NCI-H82 treated with DMSO at 0.1 percent for 48 hours (cell line): ENCODE data around the gene KMT2D.

Source experiments
- DNase-seq: peaks from one replicate; lab custom pipeline; 2025; ENCODE audit not compliant: unreplicated experiment; lab: John Stamatoyannopoulos, UW

The KMT2D gene

GRCh38 chr12:49055092-49055491, 5.5 kb downstream of the KMT2D start:
- DNase-seq = no peak

- no peak for DNase-seq
Observed at GRCh38 chr12:49054524-49054923, 6.1 kb downstream of the KMT2D start.

GRCh38 chr12:49054096-49054495, 6.5 kb downstream of the KMT2D start:
- DNase-seq = no peak

GRCh38 chr12:49052451-49053208, 8.0 kb downstream of the KMT2D start:
- DNase-seq = no peak

GRCh38 chr12:49051777-49052438, 8.7 kb downstream of the KMT2D start:
- no peak for DNase-seq

- no peak for DNase-seq
Observed at GRCh38 chr12:49051373-49051764, 9.2 kb downstream of the KMT2D start.

- no peak for DNase-seq
Observed at GRCh38 chr12:49050507-49051372, 9.9 kb downstream of the KMT2D start.

- no peak for DNase-seq
Observed at GRCh38 chr12:49049566-49050224, 10.9 kb downstream of the KMT2D start.

- DNase-seq = no peak
Observed at GRCh38 chr12:49048953-49049352, 11.6 kb downstream of the KMT2D start.

GRCh38 chr12:49046129-49046895, 14.3 kb downstream of the KMT2D start:
- no peak for DNase-seq

GRCh38 chr12:49044660-49045059, 15.9 kb downstream of the KMT2D start:
- DNase-seq = no peak

GRCh38 chr12:49043856-49044258, 16.7 kb downstream of the KMT2D start:
- peak; percentile 47 for DNase-seq

- no peak for DNase-seq
Observed at GRCh38 chr12:49043241-49043640, 17.4 kb downstream of the KMT2D start.

GRCh38 chr12:49041881-49042484, 18.6 kb downstream of the KMT2D start:
- DNase-seq = no peak

- DNase-seq = no peak
Observed at GRCh38 chr12:49041036-49041880, 19.3 kb downstream of the KMT2D start.

GRCh38 chr12:49040364-49040855, 20.2 kb downstream of the KMT2D start:
- DNase-seq = no peak

GRCh38 chr12:49039421-49040363, 20.9 kb downstream of the KMT2D start:
- DNase-seq = no peak
